ENCODE data around the gene SPECC1.

SPECC1 gene

GRCh38 chr17:20281860-20282259 lies 272.7 kb downstream of the SPECC1 start:
- Histone ChIP-seq H3K36me3 (no peaks in the 10 kb centered on the region), H3K27me3 (no peaks in the 10 kb centered on the region), H3K4me1 (ENCODE audit: control insufficient read depth in 1 of 2, insufficient read depth in 1 of 2, low read depth in 1 of 2, low read length in 1 of 2) (peaks cover 14 to 27% of the 10 kb centered on the region in 2 experiments), H3K4me3 (ENCODE audit: low read depth in 1 of 2, low read length in 1 of 2) (no peak overlapping the region), H3K27ac (no peak overlapping the region), H3K9me3 (no peaks in the 10 kb centered on the region)
- no peak for TF ChIP-seq CTCF (IDR thresholded peaks at IDR 0.05)

GRCh38 chr17:20282526-20283308 lies 273.6 kb downstream of the SPECC1 start:
- no peaks in the 10 kb centered on the region for H3K9me3 ChIP-seq
- no peak overlapping the region for H3K4me3 ChIP-seq (ENCODE audit: low read depth in 1 of 2, low read length in 1 of 2)
- H3K36me3 ChIP-seq = no peaks in the 10 kb centered on the region
- H3K4me1 ChIP-seq (ENCODE audit: control insufficient read depth in 1 of 2, insufficient read depth in 1 of 2, low read depth in 1 of 2, low read length in 1 of 2) = peaks cover 14 to 27% of the 10 kb centered on the region in 2 experiments
- TF ChIP-seq CTCF (IDR thresholded peaks at IDR 0.05) = no peak
- H3K27ac ChIP-seq = no peak overlapping the region
- no peaks in the 10 kb centered on the region for H3K27me3 ChIP-seq

GRCh38 chr17:20284022-20284421 lies 274.9 kb downstream of the SPECC1 start:
- TF ChIP-seq CTCF (IDR thresholded peaks at IDR 0.05) = no peak
- no peaks in the 10 kb centered on the region for H3K9me3 ChIP-seq
- H3K4me1 ChIP-seq (ENCODE audit: control insufficient read depth in 1 of 2, insufficient read depth in 1 of 2, low read depth in 1 of 2, low read length in 1 of 2) = peaks cover 14 to 27% of the 10 kb centered on the region in 2 experiments
- no peaks in the 10 kb centered on the region for H3K36me3 ChIP-seq
- no peaks in the 10 kb centered on the region for H3K27me3 ChIP-seq
- no peak overlapping the region for H3K4me3 ChIP-seq (ENCODE audit: low read depth in 1 of 2, low read length in 1 of 2)
- H3K27ac ChIP-seq = no peak overlapping the region

- Histone ChIP-seq H3K27ac (no peak overlapping the region), H3K9me3 (no peaks in the 10 kb centered on the region), H3K4me3 (ENCODE audit: low read depth in 1 of 2, low read length in 1 of 2) (no peak overlapping the region), H3K27me3 (no peaks in the 10 kb centered on the region), H3K36me3 (no peaks in the 10 kb centered on the region), H3K4me1 (ENCODE audit: control insufficient read depth in 1 of 2, insufficient read depth in 1 of 2, low read depth in 1 of 2, low read length in 1 of 2) (peaks cover 14 to 27% of the 10 kb centered on the region in 2 experiments)
- TF ChIP-seq CTCF (IDR thresholded peaks at IDR 0.05) = no peak
Measured at GRCh38 chr17:20284570-20285295, 275.6 kb downstream of the SPECC1 start.

- TF ChIP-seq CTCF (IDR thresholded peaks at IDR 0.05) = no peak
- Histone ChIP-seq H3K27me3 (no peaks in the 10 kb centered on the region), H3K36me3 (no peaks in the 10 kb centered on the region), H3K4me1 (ENCODE audit: control insufficient read depth in 1 of 2, insufficient read depth in 1 of 2, low read depth in 1 of 2, low read length in 1 of 2) (no peaks in the 10 kb centered on the region), H3K27ac (no peak overlapping the region), H3K4me3 (ENCODE audit: low read depth in 1 of 2, low read length in 1 of 2) (no peak overlapping the region), H3K9me3 (no peaks in the 10 kb centered on the region)
Measured at GRCh38 chr17:20289984-20290383, 280.8 kb downstream of the SPECC1 start.
